ENCODE data around the gene TXNL4B.

GRCh38 chr16:72122916-72123315, 29.5 kb upstream of the TXNL4B start:
- TF ChIP-seq CTCF (conservative IDR thresholded peaks at IDR 0.05) (no peak), EZH2 (IDR thresholded peaks at IDR 0.05; ENCODE audit: low read depth) (no peak)

All from PC-9 (cell line).